CMK (cell line): ENCODE results near the gene HSPA12B.

Experiments
- DNase-seq: peaks from one replicate; pipeline ENCODE4 v3.0.0-alpha.2; 2010; ENCODE audit warnings: low read depth

The HSPA12B gene, protein sequence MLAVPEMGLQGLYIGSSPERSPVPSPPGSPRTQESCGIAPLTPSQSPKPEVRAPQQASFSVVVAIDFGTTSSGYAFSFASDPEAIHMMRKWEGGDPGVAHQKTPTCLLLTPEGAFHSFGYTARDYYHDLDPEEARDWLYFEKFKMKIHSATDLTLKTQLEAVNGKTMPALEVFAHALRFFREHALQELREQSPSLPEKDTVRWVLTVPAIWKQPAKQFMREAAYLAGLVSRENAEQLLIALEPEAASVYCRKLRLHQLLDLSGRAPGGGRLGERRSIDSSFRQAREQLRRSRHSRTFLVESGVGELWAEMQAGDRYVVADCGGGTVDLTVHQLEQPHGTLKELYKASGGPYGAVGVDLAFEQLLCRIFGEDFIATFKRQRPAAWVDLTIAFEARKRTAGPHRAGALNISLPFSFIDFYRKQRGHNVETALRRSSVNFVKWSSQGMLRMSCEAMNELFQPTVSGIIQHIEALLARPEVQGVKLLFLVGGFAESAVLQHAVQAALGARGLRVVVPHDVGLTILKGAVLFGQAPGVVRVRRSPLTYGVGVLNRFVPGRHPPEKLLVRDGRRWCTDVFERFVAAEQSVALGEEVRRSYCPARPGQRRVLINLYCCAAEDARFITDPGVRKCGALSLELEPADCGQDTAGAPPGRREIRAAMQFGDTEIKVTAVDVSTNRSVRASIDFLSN

DNA sequence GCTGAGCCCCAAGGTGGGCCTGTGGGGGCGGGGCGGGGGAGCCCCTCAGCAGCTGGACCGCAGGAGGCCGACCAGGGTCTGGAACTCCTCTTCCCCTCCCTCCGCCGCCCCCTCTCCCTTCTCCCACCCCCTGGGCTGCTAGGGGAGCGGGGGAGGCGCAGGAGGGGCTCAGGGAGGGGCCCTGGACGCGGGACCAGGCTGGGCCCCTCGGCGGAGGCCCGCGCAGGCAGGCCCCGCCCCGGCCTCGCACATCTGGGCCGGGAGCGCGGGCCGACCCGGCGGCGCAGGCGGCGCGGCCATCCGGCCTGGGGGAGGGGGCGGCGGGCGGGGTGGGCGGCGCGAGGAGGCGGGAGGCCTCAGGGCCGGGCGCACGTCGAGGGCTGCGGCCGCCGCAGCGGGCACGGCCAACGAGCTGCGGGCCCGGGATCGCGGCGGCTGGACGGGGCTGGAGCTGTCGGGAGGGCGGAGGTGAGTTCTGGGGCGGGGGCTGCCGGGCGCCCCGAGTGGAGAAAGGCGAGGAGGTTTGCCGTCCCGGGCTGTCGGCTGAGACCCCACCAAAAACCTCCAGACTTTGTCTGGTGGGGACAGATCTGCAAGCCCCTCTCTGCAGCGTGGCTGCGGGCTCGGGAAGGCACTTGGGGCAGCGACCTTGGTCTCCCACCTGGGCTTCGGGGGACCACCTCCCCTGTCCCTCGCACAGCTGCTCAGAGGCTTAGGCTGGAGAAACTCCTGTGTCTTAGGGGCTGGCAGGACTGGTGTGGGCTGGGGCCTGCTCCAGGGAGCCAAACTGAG, at the start of gene HSPA12B:
TSS of gene HSPA12B (plus strand) at position 359 of the 792 bp plus-strand sequence. CDS start 5,990 bp downstream, outside the sequence.
- DNase-seq: peak; percentile 47

DNA sequence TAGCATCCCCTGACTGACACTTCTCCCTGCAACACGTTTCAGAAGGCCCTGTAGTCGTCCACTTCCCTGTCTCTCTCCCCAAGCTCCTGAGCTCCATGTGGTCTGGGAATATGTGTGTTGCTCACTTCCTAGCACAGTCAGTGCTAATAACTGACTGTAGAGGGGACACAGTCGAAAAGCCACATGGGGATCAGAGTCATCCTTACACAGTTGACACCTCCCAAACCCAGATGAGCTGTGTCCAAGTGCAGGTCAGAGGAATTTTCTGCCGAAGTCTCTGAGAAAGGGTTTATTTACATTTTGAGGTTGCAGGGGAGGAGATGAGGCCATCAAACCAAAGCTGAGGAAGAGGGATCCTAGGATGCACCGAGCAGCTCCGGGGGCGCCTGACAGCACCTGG, 47.1 kb upstream of the HSPA12B start:
- no peak for DNase-seq

DNA sequence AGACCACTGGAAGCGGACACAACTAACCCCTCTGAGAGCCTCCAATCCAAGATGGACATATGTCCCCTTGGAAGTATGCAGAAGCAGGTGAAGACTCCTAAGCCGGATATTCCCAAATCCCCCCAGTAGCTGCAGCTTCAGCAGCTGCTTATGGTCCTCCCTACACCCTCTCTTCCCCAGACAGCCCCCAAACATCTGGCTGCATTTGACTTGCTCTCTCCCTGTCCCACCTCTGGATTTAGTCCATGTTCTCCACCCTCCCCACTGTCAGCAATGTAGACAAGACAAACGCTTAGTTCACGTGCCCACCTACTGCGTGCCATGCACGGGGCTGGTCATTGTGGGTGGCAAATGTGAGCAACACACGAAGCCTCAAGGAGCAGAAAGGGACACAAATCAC, 46.1 kb upstream of the HSPA12B start:
- DNase-seq: no peak

DNA sequence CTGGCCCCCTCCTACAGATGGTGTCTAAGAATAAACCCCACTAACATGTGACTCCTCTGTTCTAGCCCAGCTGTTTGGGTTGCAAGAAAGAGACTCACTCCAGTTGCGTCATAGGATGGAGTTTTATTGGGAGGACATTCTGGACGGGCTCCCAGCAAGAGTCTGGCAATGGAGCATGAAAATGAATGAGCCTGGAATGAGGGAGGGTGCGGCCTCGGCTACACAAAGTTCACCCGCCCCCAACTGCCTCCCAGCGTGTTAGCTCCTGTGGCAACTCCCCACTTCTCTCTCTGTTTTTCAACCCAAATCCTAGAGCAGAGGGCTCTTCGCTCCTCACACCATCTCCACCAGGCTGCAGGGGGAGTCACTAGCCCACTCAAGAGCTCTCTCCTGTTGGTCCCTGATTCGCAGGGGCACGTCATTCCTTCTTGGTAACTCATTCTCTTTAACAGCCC, 45.6 kb upstream of the HSPA12B start:
- DNase-seq: no peak

DNA sequence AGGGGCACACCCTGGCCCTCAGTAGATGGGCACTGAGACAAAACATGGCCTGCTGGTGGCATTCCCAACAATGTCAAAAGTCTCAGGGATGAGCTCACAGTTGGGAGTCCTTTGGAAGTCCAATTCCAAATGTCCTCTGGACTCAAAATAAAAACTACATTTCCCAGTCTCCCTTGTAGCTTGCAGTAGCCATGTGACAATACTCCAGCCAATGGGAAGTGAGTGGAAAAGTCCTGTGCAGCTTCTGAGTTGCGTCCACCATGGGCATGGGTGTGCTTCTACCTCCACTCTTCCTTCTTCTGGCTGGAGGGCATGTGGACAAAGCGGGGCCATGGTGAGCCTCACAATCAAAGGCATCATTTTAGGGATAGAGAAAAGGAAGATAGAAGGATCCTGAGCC, 44.8 kb upstream of the HSPA12B start:
- DNase-seq: no peak

DNA sequence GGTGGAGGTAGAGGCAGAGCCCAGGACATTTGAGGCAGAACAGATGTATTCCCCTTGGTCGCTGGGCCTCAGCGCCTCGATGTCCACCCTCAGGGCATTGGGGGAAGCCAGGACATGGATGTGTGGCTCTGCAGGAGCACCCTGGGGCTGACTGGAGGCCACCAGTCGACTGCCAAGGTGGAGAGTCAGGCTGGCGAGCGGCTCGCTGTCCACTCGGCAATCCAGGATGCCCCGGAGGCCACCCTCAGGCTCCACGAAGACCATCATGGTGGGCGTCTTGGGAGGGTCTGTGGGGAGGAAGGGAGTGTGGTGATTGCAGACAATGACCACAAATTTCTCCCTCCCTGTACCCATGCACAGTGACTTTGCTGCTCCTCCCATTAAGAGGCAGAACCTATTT, 42.5 kb upstream of the HSPA12B start:
- no peak for DNase-seq

DNA sequence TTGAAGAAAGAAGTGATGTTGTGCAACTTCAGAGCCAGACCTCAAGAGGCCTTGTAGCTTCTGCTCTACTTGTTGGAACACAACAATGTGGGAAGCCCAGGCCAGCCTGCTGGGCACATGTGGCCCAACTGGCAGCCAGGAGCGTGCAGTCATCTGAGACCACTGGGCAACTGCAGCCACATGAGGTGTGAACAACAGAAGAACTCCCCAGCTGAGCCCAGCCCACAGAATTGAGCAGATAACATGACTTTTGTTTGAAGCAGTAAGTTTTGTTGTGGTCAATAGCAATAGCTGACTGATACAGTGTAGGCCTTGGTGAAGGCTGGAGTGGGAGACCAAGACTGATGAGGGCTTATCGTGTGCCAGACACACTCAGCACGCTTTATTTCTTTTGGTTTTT, 42.1 kb upstream of the HSPA12B start:
- DNase-seq: no peak

DNA sequence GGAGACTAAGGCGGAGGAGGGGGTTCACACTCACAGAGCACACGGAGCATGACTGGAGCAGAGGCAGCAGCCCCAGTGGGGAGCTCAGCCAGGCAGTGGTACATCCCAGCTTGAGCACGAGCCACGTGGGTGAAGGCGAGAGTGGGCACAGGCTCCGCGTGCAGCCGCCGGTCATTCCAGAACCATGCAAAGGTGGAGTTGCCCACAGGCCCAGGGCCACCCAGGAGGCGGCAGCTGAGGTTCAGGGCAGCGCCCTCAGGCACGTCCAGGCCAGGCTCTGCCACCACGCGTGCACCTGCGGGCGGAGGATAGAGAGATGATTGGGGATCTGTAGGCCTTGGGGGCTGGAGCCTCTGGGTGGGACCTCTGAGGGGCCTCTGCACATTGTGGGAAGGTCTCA, 41.2 kb upstream of the HSPA12B start:
- DNase-seq: no peak

DNA sequence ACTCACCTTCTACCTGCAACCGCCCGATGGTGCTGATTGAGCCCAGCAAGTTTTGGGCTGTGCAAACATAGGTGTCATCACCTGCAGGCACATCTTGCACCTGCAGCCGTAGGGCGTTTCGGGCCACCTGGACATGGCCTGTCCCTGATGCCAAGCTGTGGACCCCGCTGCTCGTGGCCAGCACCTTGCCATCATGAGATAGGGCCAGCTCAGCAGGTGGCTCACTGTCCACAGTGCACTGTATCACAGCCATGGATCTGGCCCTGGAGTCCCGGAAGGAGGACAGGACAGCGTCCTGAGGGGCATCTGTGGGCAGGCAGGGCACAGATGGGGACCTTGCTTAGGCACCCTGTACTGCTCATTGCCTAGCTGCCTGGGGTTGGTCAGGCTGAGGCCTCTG, 40.6 kb upstream of the HSPA12B start:
- DNase-seq: no peak

DNA sequence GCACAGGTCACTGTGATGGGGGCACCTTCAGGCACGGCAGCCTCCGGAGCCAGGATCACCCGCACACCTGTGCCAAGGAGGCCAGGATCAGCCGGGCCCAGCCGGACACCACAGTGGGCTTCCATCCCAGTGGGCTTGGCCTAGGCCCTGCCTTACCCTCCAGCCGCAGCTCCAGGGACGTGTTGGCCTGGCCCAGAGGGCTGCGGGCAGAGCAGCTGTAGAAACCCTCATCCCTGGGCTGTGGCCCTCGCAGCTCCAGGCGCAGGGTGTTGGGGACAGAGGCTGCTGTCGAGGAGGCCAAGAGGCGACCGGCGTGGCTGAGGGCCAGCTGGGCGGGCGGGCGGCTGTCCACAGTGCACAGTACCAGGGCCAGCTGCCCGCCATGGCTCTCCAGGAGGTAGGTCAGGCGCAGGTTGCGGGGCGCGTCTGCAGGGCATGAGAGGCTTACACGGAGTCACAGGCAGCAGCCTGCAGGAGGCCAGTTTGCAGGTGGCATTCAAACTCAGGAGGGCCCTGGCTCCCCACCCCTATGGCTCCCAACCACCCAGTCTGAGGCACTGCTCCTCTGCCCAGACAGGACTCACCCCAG, 39.7 kb upstream of the HSPA12B start:
- DNase-seq: no peak

DNA sequence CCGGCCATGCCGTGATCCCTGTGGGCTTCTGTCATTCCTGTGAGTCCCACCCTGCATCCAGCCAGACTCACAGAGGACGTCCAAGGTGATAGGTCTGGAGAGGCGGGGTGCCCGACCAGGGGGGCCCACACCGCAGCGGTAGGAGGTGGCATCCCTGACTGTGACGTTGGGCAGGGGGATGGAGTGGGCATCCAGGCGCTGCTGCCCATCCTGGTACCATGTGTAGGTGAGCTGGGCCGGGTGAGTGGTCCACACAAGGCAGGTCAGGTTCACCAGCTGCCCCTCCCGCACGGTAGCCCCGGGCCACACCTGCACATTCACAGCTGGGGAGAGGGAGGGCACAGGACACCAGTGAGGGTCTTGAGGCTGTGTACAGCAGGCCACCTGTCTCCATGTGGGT, 39.1 kb upstream of the HSPA12B start:
- DNase-seq: no peak

DNA sequence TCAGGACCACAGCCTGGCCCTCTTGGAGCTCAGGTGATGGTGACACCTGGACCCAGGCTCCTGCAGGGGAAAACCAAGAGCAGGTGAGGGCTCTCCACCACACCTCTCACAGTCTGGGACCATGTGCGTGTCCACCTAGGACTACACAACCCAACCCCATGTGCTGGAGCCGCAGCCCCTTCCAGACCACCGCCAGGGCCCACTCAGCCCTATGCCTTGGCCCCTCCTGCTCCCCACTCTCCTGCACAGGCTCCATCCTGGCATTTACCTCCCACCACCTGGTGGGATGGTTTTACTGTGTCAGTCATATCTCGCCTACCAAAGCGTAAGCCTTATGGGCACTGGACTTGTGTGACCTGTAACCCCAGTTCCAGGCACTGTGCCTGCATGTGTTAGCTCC, 37.6 kb upstream of the HSPA12B start:
- no peak for DNase-seq

DNA sequence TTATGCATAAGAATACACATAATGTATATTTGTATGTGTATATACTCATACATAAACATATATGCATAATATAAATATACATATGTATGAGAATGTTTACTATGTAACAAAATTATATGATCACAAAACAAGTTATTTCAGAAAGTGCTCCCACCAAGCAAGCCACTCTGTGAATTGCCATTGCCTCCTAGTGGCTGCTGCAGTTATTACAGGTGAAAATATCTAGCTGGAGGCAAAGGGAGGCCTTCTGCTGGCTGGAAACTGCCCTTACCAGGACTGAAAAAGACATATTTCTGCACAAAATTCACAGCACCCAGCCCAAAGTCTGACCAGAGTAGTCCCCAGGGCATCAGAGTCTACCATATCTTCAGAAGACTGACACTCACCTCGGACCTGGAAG, 36.3 kb upstream of the HSPA12B start:
- DNase-seq: no peak

DNA sequence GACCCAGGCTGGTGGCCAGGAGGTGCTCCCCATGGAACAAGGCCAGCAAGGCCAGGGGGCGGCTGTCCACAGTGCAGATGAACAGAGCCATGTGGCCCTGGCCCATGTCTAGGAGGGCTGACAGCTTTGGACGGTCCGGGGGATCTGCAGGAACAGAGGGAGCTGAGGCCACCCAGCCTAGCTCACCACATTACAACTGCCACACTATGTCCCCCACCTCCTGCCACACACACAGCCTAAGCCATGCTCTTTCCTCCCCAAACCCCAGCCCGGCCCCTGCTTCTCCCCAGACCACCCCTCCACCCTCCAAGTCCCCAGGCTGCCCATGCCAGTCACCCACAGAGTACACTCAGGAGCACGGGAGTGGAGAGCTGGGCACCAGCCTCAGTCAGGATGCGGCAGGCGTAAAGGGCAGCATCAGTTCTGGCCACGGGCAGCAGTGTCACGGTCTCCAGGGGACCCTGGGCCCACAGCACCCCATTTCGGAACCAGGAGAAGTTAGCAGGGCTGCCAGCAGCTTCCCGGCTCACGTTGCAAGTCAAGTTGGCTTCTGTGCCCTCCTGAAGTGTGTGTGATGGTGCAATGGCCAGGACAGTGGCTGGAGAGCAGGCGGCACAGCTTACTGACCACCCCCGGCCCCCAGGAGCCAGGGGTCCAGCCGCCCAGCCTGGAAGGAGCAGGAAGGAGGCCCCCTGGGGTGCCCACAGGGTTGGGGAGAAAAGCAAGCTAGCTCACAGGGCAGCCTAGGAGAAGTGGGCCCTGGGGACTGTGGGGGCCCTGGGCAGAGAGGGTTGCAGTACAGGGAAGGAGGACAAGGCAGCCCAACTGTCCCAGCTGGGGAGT, 35.5 kb upstream of the HSPA12B start:
- DNase-seq: no peak

DNA sequence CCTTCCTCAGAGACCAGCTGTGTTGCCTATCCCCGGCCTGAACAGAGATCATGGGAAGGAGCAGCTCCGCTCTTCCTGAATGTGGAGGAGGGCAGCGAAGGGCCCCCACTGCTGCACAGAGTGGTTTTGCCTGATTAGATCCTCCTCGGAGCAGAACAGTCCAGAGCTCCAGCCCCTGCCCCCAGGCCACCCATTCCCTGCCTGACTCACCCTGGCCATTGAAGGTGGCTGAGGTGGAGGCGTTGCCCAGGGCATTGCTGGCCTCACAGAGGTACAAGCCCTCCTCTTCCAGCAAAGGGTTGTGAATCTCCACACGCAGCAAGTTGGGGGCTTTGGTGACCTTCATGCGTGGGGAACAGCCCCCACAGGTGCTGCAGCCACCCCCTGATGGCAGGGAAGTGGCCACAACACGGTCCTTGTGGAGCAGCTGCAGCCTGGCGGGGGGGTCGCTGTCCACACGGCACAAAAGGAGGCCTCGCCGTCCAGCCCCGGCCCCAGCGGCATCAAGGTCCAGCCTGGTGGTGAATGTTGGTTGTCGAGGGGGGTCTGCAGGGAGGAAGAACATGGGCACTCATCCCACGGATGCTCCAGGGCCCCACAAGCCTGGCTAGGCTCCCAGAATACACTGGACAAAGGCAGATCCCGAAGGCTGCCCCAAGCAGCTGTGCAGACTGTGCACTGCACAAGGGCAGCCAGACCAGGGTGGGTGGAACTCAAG, 34.7 kb upstream of the HSPA12B start:
- DNase-seq: no peak

DNA sequence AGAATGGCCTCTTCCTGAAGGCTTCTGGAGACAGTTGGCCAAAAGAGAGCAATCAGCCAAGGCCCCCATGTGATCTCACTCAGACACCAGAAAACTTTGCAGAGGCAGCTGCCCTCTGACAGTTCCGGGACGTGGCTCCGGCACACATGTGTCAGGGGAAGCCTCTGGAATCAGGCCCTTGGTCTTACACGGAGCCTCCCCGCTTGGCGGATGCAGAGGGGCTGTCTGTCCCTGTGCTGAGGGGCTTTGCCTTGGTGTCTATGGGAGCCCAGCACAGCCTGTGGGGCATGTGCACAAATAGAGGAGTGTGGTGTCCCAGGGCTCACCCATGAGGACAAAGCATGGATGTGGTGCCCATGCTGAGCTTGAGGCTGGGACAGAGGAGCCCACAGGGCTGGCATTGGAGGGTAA, 33.9 kb upstream of the HSPA12B start:
- DNase-seq: no peak

DNA sequence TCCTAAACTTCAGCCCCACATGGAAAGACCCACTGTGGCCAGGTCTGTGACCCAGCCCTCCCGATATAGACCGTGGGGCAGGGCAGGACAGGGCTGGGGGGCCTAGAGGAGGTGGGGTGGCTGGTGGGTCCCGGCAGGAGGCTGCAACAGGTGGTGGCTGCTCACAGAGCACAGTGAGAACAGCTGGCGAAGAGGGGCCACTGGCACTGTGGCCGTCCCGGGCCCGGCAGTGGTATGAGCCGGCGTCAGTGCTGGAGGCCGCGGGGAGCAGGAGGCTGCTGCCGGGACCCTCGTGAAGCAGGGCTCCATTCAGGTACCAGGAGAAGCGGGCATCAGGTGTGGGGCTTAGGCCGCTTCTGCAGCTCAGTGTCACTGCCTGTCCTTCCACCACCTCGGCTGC, 33.4 kb upstream of the HSPA12B start:
- DNase-seq: no peak

DNA sequence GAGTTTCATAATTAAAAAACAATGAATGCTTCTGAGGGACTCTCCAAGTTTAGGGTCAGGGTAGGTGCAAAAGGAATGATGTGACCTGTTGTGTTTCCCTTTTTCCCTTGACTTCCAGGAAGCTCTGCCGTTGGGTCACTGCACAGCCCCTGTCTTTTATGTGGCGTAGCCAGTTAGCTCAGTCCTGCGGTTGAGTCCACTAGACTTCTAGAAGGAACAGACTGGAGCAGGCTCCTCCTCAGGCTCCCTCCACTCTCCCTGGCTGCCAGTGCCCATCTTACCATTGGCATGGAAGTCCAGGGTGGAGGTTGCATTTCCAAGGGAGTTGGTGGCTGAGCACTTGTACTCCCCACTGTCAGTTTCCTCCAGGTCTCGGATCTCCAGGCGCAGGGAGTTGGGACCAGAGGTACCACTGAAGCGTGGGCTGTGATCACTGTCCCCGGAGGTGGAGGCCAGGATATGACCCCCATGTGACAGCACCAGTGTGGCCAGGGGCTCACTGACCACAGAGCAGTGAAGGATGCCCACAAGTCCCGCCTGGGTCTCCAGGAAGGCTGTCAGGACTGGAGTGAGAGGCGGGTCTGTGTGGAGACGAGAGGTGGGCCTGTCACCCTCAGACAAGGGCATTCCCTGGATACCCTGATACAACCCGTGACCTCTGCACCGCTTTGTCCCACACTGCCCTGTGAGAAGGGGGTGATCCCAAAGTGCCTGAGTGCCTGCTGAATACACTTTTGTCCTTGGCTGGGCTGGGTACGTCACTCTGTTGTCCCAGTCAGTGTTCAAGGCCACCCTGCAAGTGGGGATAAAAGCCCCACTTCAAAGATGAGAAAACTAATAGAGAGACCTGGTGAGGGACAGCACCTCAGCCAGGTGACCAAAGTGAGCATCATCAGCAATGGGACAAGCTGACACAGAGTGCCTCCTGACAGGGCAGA, 31.2 kb upstream of the HSPA12B start:
- no peak for DNase-seq

DNA sequence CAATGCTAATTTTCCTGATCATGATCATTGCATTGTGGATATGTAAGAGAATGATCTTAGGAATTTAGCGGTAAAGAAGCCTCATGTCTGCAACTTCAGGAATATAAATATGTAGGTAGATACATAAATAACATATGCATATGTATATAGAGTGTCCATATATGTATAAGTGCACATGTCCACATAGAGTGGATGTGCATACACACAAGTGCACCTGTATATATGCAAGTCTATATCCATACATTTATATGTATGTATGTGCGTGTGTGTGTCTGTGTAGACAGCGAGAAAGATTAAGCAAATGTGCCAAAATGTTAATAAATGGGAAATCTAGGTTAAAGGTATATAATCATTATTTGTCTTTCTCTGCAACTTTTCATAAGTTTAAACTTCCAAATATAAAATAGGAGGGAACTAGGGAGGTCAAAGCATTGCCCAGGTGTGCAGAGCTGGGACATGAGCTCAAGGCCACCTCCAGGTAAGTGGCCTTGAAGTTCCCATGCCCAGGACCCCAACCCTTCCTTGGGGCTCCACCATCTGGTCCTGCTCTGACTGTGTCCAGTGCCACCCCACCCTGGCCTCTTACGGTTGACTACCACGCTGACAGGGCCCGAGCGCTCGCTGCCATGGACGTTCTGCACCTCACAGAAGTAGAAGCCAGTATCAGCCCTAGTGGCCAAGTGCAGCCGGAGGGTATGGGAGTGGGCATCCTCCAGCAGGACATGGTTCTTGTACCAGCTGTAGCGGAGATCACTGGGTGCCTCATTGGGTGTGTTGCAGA, 29.7 kb upstream of the HSPA12B start:
- DNase-seq: no peak
